OCI-LY3 (cell line): ENCODE data around the gene PRR15.

Experiments
- EZH2phosphoT487 ChIP-seq: fragments of 200-600 bp; shearing (Covaris generic); IDR thresholded peaks from 2 replicates; pipeline ENCODE4 v1.6.1; 2018; ENCODE audit warnings: antibody characterized with exemption, mixed run types, low read depth
- TF ChIP-seq, protein P1 (sequence below): fragments of 200-600, 300-600 bp; sonication (generic); IDR thresholded peaks from 2 replicates; pipeline ENCODE4 v1.5.1; 2014; ENCODE audit warnings: antibody characterized with exemption, low read length, low read depth

DNA sequence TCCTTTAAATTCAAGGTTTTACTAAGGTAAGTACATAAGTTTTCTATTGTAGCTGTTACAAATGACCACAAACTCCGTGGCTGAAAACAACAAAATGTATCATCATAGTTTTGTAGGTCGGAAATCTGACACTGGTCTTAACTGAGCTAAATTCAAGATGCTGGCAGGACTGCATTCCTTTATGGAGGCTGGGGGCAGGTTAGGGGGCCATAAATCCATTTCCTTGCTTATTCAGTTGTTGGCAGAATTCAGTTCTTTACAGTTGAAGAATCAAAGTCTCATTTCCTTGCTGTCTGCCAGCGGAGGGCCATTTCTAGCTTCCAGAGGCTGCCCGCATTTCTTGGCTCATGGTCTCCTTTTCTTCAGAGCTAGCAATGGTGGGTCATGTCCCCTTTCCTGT is 11.2 kb upstream of the PRR15 start:
- TF ChIP-seq EZH2phosphoT487, result no peak
- TF ChIP-seq, protein P1, sequence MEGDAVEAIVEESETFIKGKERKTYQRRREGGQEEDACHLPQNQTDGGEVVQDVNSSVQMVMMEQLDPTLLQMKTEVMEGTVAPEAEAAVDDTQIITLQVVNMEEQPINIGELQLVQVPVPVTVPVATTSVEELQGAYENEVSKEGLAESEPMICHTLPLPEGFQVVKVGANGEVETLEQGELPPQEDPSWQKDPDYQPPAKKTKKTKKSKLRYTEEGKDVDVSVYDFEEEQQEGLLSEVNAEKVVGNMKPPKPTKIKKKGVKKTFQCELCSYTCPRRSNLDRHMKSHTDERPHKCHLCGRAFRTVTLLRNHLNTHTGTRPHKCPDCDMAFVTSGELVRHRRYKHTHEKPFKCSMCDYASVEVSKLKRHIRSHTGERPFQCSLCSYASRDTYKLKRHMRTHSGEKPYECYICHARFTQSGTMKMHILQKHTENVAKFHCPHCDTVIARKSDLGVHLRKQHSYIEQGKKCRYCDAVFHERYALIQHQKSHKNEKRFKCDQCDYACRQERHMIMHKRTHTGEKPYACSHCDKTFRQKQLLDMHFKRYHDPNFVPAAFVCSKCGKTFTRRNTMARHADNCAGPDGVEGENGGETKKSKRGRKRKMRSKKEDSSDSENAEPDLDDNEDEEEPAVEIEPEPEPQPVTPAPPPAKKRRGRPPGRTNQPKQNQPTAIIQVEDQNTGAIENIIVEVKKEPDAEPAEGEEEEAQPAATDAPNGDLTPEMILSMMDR, result no peak
